ENCODE data around the gene PSMD7.
"Not testable (repeated sequence)": the region's sequence is repeated elsewhere in the genome, so short reads cannot be mapped to it uniquely, and the experiment has no call there.

GRCh38 chr16:74324777-74325176, 28.2 kb downstream of the PSMD7 start:
- TF ChIP-seq SUZ12 (IDR thresholded peaks at IDR 0.05; ENCODE audit: extremely low read depth, insufficient read depth, insufficient read length); ZNF274 (IDR thresholded peaks at IDR 0.05; ENCODE audit: low read depth, low read length); YY1 (IDR thresholded peaks at IDR 0.05; ENCODE audit: insufficient read depth, insufficient read length): not testable (repeated sequence)
